ENCODE measurements around the gene SUGCT.
"Not testable (repeated sequence)": the region's sequence is repeated elsewhere in the genome, so short reads cannot be mapped to it uniquely, and the experiment has no call there.

SUGCT gene

DNA sequence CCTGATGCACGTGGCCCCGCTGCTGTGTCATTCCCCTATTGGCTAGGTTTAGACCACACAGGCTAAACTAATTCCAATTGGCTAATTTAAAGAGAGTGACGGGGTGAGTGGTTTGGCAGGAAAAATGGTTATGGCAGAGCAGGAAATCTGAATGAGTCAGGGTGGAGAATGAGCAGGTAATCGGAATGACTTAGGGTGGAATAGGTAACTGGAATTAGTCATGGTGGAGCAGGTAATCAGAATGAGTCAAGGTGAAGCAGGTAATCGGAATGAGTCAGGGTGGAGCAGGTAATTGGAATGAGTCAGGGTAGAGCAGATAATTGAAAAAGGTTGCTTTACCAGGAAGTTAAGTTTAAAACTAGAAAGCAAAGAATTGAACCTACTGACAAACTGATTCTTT is 7.1 kb downstream of the SUGCT start:
- DNase-seq, result not testable (repeated sequence)

DNA sequence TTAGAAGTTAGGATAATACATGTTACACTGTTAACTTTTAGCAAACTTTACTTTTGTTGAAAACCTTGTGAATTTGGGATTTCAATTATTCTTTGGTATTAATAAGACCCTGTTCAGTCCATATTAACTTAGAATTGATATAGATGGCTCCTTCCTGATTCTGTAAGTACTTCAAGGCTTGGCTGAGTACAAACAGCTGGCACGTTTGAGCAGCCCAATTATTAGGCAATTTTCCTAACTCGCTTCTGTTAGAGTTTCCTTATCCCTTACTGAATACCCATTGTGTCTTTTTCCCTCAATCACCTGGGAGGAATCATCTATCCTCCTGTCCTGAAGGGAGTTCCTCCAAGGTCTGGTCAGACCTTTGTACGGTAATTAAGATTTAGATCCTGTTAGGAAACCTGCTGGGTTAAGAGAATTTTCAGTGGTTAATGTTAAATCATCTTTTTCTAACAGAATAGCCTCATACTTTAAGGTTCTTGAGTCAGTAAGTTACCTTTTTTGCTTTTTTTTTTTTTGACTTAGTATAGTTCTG is 10.9 kb downstream of the SUGCT start:
- not testable (repeated sequence) for DNase-seq

DNA sequence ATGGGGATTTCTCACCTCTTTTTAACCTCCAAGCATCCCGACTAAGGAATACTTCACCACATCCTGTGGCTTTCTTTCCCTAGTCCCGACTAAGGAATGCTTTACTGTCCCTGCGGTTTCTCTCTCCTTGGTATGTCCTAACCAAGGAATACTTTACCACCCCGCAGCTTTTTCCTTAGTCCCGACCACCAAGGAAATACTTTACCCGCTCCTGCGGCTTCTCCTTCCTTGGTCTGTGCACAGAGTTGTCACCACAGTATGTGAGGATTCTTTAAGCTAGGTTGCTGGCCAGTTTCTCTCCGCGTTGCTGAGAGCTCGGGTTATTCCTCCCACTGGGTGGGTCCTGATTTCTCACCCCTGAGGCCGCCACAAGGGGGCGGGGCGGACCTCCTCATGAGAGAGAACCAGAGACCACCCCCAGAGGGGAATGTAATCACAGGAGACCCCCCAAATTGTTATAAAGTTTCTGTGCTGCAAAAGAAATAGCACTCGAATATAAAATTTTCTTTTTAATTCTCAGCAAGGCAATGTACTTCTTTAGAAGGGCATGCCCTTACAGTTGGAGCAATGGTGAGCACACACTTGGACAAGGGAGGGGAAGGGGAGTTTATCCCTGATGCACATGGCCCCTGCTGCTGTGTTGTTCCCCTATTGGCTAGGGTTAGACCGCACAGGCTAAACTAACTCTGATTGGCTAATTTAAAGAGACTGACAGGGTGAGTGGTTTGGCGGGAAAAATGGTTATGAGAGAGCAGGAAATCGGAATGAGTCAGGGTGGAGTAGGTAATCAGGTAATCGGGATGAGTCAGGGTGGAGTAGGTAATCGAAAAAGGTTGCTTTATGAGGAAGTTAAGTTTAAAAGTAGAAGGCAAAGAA is 12.8 kb downstream of the SUGCT start:
- DNase-seq, result no peak

DNA sequence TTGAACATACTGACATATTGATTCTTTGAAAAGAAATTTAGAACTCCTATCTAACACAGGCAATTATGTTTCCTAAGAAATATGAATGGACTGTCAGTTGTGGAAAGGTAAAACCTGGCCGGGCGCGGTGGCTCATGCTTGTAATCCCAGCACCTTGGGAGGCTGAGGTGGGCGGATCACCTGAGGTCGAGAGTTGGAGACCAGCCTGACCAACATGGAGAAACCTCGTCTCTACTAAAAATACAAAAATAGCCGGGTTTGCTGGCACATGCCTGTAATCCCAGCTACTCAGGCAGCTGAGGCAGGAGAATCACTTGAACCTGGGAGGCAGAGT is 13.4 kb downstream of the SUGCT start:
- DNase-seq, result not testable (repeated sequence)

DNA sequence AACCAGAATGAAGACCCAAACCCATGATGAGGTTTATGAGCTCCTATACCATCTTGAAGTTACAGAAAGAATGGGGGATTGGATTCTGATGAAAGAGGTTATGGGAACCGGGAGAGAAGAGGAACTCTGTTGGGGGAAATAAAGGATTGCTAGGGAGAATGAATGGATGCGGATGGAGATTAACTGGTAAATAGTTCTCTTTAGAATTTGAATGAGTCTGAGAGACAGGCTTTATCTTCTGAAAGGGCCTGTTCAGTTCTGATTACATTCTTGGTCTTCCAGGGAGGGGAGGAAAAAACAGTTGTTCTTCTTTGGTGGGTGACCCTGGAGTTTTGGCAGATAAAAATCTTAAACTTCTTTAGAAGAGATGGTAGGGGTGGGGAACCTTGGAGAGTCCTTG is 13.9 kb downstream of the SUGCT start:
- no peak for DNase-seq

DNA sequence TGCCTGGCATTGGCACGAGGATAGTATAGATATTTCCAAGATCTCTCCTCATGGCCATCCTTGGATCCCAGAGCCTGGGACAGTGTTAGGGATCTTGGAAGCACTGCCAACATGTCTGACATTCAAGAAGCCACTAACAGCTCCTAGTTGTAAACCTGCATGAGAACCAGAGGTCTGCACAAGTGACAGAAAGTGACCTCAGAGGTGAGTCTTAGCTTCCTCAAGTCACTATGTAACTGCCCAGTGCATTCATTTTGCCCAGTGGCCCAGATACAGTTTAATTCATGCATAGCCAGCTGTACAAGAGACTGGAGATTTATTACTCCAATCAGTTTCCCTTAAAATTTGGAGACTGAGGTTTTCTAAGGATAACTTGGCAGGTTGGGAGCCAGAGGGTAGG is 16.7 kb downstream of the SUGCT start:
- DNase-seq, result no peak

DNA sequence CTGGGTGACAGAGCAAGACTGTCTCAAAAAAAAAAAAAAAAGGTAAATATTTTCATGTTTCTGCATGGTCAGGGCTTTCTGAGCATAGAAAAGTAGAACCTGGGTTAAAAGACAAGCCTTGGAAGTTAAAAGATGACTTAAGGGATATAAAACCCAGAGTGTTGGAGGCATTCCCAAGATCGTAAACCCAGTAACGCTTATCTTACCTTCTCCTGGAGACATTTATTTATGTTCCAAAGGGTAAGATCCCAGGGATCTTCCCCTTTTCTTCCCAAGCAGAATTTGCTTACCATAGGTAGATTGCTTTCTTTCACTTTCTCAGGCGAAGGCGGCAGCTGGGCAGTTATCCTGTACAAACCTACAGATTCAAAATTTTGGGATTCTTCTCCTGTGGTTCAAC is 22.2 kb downstream of the SUGCT start:
- DNase-seq, result no peak

DNA sequence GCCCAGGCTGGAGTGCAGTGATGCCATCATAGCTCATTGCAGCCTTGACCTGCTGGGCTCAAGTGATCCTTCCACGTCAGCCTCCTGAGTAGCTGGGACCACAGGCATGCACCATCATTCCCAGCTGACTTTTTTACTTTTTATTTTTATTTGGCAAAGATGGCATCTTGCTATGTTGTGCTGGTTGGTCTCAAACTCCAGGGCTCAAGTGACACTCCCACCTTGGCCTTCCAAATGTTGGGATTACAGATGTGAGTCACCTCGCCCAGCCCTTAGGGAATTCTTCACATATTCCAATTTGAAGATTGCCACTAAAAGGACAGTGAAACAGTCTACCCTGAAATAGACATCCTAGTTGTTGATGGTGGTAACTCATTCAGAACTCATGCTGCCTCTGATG is 27.7 kb downstream of the SUGCT start:
- no peak for DNase-seq

DNA sequence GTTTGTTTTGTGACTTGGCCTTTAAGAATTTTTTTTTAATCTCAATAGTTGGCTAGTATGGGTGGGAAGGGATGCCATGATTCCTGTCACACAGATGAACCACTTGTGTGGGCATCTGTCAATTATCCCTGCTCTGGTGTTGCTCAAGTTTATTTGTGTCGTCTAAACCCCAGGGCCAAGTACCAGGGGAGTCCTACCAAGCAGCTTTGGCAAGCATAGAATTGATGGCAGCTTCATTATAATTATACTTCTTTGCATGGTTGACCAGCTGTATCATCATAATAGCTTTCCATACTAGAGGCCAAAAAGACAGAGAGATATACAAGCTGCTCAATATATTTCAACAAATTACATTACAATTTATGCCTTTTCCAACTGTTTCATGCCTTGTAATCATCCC is 30.4 kb downstream of the SUGCT start:
- DNase-seq, result no peak

DNA sequence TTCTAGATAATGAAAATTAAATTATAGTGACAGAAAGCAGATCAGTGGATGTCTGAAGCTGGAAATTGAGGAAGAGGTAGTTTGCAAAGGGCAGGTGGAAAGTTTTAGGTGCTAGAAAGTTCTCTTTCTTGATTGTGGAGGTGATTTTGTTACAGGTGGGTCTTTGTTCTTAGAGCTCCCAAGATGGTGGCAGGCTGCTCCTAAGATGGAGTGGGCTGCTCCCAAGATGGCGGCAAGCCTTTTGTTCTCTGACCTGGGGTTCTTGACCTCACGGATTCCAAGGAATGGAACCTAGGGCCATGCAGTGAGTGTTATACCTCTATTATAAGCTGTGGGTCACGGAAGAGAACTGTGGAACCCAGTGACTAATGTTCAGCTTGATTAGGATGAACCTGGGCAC is 32.5 kb downstream of the SUGCT start:
- no peak for DNase-seq

DNA sequence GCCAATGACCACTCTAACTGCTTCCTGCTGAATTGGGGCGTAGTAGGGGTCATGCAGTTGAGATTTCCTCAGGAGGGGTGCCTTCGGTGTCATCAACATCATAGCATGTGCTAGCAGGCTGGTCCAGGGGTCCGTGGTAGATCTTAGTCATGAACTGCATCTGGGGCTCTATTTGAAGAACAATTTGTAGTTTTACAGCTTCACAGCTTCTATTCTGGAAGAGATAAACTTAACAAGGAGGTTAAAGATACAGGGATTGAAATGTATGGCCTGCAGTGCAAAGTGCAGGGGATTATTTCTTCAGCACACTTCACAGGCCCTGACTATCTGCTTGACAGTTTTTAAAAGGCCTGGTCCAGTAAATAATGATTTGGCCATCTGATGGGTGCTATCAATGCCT is 33.5 kb downstream of the SUGCT start:
- DNase-seq, result not testable (repeated sequence)

DNA sequence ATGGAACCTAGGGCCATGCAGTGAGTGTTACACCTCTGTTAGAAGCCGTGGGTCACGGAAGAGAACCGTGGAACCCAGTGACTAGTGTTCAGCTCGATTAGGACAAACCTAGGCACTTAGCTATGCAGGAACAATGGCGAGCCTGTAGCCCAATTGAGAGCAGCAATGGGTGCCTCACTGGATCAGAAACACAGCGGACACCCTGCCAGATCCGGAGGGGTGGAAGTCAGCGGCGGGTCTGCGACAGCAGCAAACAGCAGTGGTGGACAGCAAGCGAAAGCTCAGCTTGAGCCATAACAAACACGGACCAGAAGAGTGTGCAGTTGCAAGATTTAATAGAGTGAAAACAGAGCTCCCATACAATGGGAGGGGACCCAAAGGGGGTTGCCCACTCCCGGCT is 38.3 kb downstream of the SUGCT start:
- not testable (repeated sequence) for DNase-seq

DNA sequence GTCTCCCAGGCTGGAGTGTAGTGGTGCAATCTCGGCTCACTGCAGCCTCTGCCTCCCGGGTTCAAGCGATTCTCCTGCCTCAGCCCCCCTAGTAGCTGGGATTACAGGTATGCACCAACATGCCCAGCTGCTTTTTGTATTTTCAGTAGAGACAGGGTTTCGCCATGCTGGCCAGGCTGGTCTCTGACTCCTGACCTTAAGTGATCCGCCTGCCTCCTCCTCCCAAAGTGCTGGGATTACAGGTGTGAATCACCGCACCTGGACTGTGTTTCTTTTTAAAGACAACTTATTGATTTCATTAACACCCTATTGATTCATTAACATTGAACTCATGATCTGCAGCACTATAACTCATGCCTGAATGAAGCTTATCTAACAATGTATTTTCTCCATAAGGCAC is 40.5 kb downstream of the SUGCT start:
- not testable (repeated sequence) for DNase-seq

DNA sequence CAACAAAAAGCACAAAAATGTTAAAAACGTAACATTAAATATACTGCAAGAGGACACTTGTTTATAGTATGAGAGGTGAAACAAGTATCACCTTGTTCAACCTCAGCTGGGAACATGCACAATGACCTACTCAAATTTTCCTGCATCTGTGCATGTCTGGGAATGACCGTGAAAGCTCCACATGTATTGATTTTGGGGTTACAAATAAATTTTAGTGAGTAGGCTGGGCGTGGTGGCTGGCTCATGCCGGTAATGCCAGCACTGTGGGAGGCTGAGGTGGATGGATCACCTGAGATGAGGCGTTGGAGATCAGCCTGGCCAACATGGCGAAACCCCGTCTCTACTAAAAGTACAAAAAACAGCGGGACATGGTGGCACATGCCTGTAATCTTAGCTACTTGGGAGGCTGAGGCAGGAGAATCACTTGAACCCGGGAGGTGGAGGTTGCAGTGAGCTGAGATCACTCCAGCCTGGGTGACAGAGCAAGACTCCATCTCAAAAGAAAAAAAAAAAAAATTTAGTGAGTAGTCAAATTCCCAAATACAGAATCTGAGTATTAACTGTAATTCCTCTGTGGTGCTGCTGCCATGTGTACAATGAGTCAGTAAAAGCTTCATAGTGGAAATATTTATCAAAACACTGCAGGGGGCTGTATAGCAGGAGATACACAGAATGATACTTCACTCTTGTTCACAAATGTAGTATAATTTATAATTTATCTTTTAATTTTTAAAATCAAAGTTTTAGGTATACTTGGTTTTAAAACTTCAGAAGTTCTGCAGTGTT is 41.1 kb downstream of the SUGCT start:
- no peak for DNase-seq

DNA sequence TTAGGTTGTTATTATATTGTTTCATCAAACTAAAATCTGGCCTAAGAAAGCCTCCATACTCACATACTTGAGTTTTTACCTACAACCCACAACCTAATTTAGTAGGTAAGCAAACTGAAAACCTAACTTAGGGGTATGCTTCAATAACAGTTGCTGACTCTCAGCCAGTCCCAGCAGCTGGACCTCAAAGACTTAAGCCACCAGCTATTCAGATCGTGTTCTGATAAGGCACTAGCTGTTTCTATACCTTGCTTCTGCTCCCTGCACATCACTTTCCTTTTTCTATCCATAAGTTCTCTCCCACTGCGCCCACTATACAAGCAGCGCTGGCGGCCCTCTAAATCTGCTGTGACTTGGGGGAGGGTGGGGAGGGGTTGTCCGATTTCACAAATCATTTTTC is 42.3 kb downstream of the SUGCT start:
- DNase-seq, result no peak

DNA sequence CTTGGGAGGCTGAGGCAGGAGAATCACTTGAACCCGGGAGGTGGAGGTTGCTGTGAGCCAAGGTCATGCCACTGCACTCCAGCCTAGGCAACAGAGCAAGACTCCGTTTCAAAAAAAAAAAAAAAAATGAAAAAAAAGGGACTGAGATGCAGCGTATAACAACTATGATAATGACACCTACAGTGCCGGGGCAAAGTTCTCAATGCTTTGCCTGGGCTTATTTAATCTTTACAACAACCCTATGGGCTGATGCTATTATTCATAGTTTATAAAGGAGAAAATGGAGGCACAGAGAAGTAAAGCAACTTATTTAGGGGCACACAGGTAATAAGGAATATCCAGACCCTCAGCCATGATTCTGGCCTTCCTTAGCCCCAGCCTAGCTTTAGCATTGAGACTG is 47.6 kb downstream of the SUGCT start:
- DNase-seq, result no peak

DNA sequence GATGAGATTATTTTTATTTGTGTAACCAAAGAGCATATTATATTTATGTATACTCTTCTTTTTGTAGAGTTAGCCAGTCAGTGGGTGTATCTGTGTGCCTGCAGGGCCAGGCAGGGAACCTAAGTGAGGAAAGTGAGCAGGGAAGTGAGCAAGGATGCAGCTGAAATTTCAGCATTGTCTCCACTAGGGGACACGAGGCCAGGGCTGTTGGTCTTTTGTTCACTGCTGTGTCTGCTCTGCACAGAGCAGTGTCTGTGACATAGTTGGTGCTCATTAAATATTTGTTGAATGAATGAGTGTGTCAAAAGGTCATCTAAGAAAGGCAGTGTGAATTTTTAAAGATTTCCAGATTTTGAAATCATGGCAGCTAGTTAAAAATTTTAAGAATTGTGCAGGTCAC is 51.8 kb downstream of the SUGCT start:
- no peak for DNase-seq

DNA sequence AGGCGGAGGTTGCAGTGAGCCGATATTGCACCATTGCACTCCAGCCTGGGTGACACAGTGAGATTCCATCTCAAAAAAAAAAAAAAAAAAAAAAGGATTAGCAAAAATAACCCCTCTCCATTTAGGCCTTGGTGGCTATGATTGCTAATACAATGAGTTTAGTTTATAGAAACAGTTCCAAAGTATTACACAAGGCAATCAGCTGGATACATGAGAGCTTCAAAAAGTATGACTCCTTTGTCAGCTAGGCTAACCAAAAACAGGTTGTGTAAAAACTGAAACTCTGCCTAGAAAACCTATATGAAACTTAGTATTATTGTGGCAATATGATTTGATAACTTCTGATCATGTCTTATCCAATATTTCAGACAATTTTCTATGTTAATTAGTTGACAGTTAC is 57.2 kb downstream of the SUGCT start:
- DNase-seq, result no peak

DNA sequence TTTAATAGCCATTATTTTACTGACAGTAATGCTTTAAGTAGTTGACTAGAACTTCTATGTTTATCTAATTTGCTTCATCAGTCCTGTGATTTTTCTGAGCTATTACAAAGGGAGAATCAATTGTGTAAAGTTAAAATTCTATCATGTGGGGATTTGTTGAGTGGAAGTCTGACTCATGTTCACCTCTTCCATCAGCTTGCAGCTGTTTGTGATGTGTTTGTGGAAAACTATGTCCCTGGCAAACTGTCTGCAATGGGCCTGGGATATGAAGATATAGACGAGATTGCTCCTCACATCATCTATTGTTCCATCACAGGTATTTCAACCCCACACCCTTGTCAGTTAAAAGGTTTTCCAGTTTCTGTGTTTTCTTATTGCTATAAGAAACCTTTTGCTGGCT is 59.9 kb downstream of the SUGCT start:
- no peak for DNase-seq

DNA sequence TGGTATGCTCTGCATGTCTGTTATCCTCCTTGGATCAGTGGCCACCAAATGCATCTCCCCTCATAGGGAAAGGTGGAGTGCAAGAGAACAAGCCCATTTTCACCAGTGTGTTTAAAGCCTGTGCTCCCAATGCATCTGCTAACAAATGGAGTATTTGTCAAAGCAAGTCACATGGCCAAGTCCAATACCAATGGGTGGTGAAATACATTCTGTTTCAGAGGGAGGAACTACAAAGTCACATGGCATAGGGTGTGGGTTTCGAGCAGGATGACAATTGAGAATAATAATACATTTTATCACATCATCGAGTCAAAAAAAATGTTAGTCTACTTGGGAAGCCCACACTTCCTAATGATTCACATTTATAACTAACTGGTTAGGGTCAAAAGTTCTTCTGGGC is 62.7 kb downstream of the SUGCT start:
- DNase-seq, result no peak

DNA sequence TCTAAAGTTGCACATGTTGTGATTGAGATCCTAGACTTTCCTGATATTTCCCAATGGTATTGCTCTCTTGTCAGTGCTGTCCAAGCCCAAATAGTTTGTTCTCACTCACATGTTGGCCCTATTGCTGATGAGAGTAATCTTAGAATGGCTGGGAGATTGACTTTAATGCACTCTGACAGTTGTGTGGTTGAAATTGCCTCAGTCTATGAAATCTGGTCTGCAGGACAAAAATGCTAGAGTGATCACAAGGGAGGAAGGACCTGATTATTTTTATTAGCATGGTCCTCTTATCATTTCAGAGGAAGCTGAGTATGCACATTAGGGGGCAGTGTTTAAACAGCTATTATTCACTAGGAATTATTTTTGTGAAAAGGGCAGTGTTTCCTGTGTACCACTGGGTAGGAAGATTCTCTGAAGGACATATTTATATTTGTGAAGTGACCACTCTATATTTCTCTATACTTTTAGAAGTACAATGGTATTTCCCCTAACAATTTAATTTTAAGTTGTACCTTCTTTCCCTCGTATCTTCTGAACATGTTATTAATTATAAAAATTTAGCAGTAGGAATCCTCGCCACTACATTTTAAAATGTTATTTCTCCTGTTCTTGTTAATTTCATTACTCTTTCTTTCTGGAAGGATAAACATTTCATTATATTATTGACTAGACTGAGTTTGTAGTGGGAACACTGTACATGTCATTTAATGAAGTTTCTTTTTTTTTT is 64.4 kb downstream of the SUGCT start:
- DNase-seq, result no peak

DNA sequence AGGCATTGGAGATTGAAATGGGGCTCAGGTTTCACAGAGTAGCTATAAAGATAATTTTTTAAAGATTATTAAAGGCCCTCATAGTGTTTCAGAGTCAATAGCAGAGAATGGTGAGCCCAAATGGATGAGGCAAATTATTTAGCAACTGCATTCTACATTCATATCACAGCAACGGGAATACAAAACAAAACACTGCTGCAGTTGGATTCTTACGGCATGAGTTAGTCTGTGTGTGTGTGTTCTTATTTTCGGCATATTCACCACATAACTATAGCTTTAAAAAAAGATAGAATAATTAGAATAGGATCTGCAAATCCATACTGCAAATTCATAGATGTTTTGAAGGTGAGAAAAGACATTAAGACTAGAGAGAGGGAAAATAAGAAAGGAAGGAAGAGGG is 66.0 kb downstream of the SUGCT start:
- no peak for DNase-seq

DNA sequence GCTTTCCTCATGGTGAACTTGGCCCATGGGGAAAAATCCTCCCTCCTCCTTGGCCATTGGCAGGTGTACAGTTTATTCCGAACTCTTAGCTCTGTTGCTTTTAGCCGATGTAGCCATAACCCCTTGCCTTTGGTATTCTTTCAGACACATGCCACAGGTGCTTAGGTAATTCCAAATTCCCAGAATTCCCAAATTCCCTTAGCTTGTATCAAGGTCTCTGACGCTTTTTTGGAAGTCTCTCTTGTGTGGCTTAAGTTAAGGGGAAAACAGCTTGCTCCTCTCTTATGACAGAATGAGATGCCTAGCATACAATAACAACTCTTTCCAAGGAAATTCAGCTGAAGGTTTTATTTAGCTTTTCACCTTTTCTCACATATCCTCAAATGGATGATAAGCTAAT is 68.0 kb downstream of the SUGCT start:
- no peak for DNase-seq

DNA sequence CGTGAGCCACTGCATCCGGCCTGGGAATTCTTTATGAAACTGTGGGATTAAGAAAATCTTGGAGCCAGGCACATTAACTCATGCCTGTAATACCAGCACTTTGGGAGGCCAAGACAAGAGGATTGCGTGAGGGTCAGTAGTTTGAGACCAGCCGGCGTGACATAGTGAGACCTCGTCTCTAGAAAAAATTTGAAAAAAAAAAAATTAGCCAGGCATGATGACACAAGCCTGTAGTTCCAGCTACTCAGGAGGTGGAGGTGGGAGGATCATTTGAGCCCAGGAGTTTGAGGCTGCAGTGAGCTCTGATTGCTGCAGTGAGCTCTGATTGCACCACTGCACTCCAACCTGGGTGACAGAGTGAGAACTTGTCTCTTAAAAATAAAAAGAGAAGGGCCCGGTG is 69.8 kb downstream of the SUGCT start:
- DNase-seq, result no peak
